Karpas-422 (cell line): ENCODE data around the gene CMTM8. TPM values are rescaled to one million over a fixed set of nuclear protein-coding genes. Genes with fewer than 3 reads are reported as not detected.
A peak's percentile ranks its signal among the peaks of the same experiment; 100 is the strongest.

Experiments
- DNase-seq: peaks from one replicate; pipeline ENCODE4 v3.0.0-alpha.2; 2015
- H2AFZ ChIP-seq: fragments of 200-600 bp; sonication (generic); 2 replicates; pipeline ENCODE4 v1.6.1; 2014; ENCODE audit warnings: antibody characterized with exemption, low read length, mixed read lengths
- H3K27ac ChIP-seq: fragments of 200-600 bp; sonication (generic); 2 replicates; pipeline ENCODE4 v1.5.1; 2014; ENCODE audit warnings: mild to moderate bottlenecking, low read length, moderate library complexity
- H3K27me3 ChIP-seq: fragments of 200-600 bp; sonication (generic); 2 replicates; pipeline ENCODE4 v1.6.1; 2014; ENCODE audit warnings: low read length, mixed read lengths
- H3K36me3 ChIP-seq: fragments of 200-600 bp; sonication (generic); 2 replicates; pipeline ENCODE4 v1.6.1; 2014; ENCODE audit warnings: low read length, mixed read lengths; ENCODE audit not compliant: insufficient read depth
- H3K4me1 ChIP-seq: fragments of 200-600 bp; sonication (generic); 2 replicates; pipeline ENCODE4 v1.6.1; 2014; ENCODE audit warnings: mild to moderate bottlenecking, low read length, mixed read lengths
- H3K4me2 ChIP-seq: fragments of 200-600 bp; sonication (generic); 2 replicates; pipeline ENCODE4 v1.6.1; 2014; ENCODE audit warnings: low read length, low read depth, mild to moderate bottlenecking; ENCODE audit not compliant: poor library complexity, severe bottlenecking
- H3K4me3 ChIP-seq: fragments of 200-600 bp; sonication (generic); 2 replicates; pipeline ENCODE4 v1.5.1; 2014; ENCODE audit warnings: mild to moderate bottlenecking, antibody characterized with exemption, low read length, mixed read lengths
- H3K79me2 ChIP-seq: fragments of 200-600 bp; sonication (generic); 2 replicates; pipeline ENCODE4 v1.6.1; 2014; ENCODE audit warnings: mild to moderate bottlenecking, low read length, mixed read lengths
- H3K9ac ChIP-seq: fragments of 200-600 bp; sonication (generic); 2 replicates; pipeline ENCODE4 v1.6.0; 2014; ENCODE audit warnings: low read length
- H3K9me2 ChIP-seq: fragments of 200-600 bp; sonication (generic), shearing (Covaris generic); replicated peaks from 2 replicates; pipeline ENCODE4 v1.6.0; 2014; ENCODE audit warnings: mild to moderate bottlenecking, low read length, moderate library complexity; ENCODE audit not compliant: insufficient read depth
- H3K9me3 ChIP-seq: fragments of 300-700, 200-600 bp; sonication (generic); 2 replicates; pipeline ENCODE4 v1.6.1; 2014; ENCODE audit warnings: low read length, mixed read lengths
- H4K20me1 ChIP-seq: fragments of 200-600 bp; sonication (generic); 2 replicates; pipeline ENCODE4 v1.6.1; 2014; ENCODE audit warnings: mild to moderate bottlenecking, antibody characterized with exemption, low read length, low read depth; ENCODE audit not compliant: insufficient read depth
- total RNA-seq: library from RNA; depleted of rRNA; stranded (reverse); fragments of >200 nt; shearing (Covaris generic); gene quantifications from 2 replicates; pipeline ENCODE4 v1.2.3, GENCODE V29; 2014; ENCODE audit warnings: low replicate concordance

The CMTM8 gene
- total RNA-seq, 1 experiment from 2014 or later, result 0.19 TPM

GRCh38 chr3:32326795-32327194 is 88.3 kb downstream of the CMTM8 start:
- no peak overlapping the region for H2AFZ ChIP-seq
- no peak for DNase-seq
- peaks cover 18% of the 10 kb centered on the region for H3K4me1 ChIP-seq

GRCh38 chr3:32334675-32335074 is 96.2 kb downstream of the CMTM8 start:
- Histone ChIP-seq H3K9me2 (no peaks in the 10 kb centered on the region), H3K4me1 (peaks cover 10% of the 10 kb centered on the region), H3K27me3 (no peaks in the 10 kb centered on the region), H3K27ac (no peak overlapping the region), H3K9me3 (no peaks in the 10 kb centered on the region), H3K9ac (no peak overlapping the region), H3K79me2 (no peaks in the 10 kb centered on the region), H4K20me1 (peaks cover 5% of the 10 kb centered on the region; the same call in 1 of the 2 replicates), H3K36me3 (no peaks in the 10 kb centered on the region), H3K4me3 (0 out of 2 replicates have a peak overlapping the region, but pooled peaks have one; percentile 35), H3K4me2 (peak overlapping the region; percentile 46), H2AFZ (no peak overlapping the region)
- peak; percentile 77 for DNase-seq

More at GRCh38 chr3:32326795-32327194, 88.3 kb downstream of the CMTM8 start:
- Histone ChIP-seq H3K79me2 (no peaks in the 10 kb centered on the region), H3K27me3 (no peaks in the 10 kb centered on the region), H3K4me3 (no peak overlapping the region), H4K20me1 (no peaks in the 10 kb centered on the region), H3K4me2 (no peak overlapping the region), H3K9ac (no peak overlapping the region), H3K9me2 (no peaks in the 10 kb centered on the region), H3K9me3 (no peaks in the 10 kb centered on the region), H3K27ac (no peak overlapping the region), H3K36me3 (no peaks in the 10 kb centered on the region)

GRCh38 chr3:32335365-32336112 is 97.1 kb downstream of the CMTM8 start:
- H3K9ac ChIP-seq, result no peak overlapping the region
- H3K4me1 ChIP-seq, result peaks cover 10% of the 10 kb centered on the region
- no peak for DNase-seq
- H3K79me2 ChIP-seq, result no peaks in the 10 kb centered on the region
- no peak overlapping the region for H3K4me3 ChIP-seq
- peaks cover 5% of the 10 kb centered on the region; the same call in 1 of the 2 replicates for H4K20me1 ChIP-seq
- H3K4me2 ChIP-seq, result no peak overlapping the region
- no peaks in the 10 kb centered on the region for H3K9me3 ChIP-seq
- no peaks in the 10 kb centered on the region for H3K9me2 ChIP-seq
- H3K27me3 ChIP-seq, result no peaks in the 10 kb centered on the region
- H3K36me3 ChIP-seq, result no peaks in the 10 kb centered on the region
- H3K27ac ChIP-seq, result no peak overlapping the region
- H2AFZ ChIP-seq, result no peak overlapping the region

DNA sequence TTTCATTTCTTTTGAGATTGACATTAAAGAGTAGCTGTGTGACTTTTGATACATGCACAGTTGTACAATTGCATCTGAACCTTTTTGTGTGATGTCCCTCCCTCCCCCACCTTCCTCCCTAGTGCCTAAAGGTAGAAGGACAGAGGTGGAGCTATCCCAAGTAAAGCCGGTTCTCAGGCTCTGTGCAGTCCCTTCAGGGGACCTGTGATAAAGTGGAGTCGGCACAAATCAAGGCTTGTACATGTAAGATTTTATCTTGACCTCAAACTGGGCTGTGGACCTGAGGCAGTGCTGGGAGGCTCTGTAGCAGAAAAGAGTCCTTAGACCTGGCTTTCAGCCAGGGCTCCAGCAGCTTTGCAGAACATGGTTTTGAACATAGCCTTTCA is 97.6 kb downstream of the CMTM8 start:
- H3K36me3 ChIP-seq, result no peaks in the 10 kb centered on the region
- H3K79me2 ChIP-seq, result no peaks in the 10 kb centered on the region
- H3K27me3 ChIP-seq, result no peaks in the 10 kb centered on the region
- H3K9me2 ChIP-seq, result no peaks in the 10 kb centered on the region
- no peak overlapping the region for H3K27ac ChIP-seq
- no peak overlapping the region for H3K4me2 ChIP-seq
- no peak overlapping the region for H3K9ac ChIP-seq
- H3K9me3 ChIP-seq, result no peaks in the 10 kb centered on the region
- H3K4me1 ChIP-seq, result peaks cover 10% of the 10 kb centered on the region
- H3K4me3 ChIP-seq, result no peak overlapping the region
- peaks cover 5% of the 10 kb centered on the region; the same call in 1 of the 2 replicates for H4K20me1 ChIP-seq
- DNase-seq, result no peak
- H2AFZ ChIP-seq, result no peak overlapping the region

GRCh38 chr3:32337505-32337904 is 99.0 kb downstream of the CMTM8 start:
- no peaks in the 10 kb centered on the region for H3K79me2 ChIP-seq
- no peaks in the 10 kb centered on the region for H3K27me3 ChIP-seq
- H3K4me3 ChIP-seq, result no peak overlapping the region
- DNase-seq, result no peak
- peaks cover 5% of the 10 kb centered on the region; the same call in 1 of the 2 replicates for H4K20me1 ChIP-seq
- no peaks in the 10 kb centered on the region for H3K9me3 ChIP-seq
- H3K36me3 ChIP-seq, result no peaks in the 10 kb centered on the region
- no peak overlapping the region for H3K4me2 ChIP-seq
- H3K9me2 ChIP-seq, result no peaks in the 10 kb centered on the region
- no peak overlapping the region for H3K9ac ChIP-seq
- H2AFZ ChIP-seq, result no peak overlapping the region
- no peak overlapping the region for H3K27ac ChIP-seq
- peaks cover 7% of the 10 kb centered on the region for H3K4me1 ChIP-seq

DNA sequence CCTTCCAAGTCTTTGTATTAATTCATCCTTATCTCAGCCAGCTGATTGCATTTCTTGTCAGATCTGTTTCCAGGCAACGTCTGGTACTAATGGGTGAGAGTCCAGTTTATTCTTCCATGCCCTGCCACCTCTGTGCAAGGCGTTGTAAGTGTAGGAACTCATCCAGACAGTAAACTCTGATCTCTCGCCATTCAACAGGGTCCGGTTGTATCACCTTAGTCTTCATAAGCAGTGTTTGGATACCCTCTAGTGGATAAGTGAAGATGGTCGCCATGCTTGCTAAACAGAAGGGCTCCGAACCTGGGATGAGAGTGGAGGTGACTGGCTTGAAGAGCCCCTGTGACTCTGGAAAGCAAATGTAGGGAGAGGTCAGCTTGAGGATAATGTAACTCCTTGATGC is 101.6 kb downstream of the CMTM8 start:
- H3K27ac ChIP-seq, result no peak overlapping the region
- H3K4me1 ChIP-seq, result no peaks in the 10 kb centered on the region
- H3K36me3 ChIP-seq, result no peaks in the 10 kb centered on the region
- H4K20me1 ChIP-seq, result peaks cover 5% of the 10 kb centered on the region; the same call in 1 of the 2 replicates
- H3K4me2 ChIP-seq, result no peak overlapping the region
- H3K27me3 ChIP-seq, result no peaks in the 10 kb centered on the region
- peak; percentile 78 for DNase-seq
- H3K9me2 ChIP-seq, result no peaks in the 10 kb centered on the region
- H3K4me3 ChIP-seq, result no peak overlapping the region
- no peaks in the 10 kb centered on the region for H3K79me2 ChIP-seq
- no peak overlapping the region for H3K9ac ChIP-seq
- no peak overlapping the region for H2AFZ ChIP-seq
- no peaks in the 10 kb centered on the region for H3K9me3 ChIP-seq

DNA sequence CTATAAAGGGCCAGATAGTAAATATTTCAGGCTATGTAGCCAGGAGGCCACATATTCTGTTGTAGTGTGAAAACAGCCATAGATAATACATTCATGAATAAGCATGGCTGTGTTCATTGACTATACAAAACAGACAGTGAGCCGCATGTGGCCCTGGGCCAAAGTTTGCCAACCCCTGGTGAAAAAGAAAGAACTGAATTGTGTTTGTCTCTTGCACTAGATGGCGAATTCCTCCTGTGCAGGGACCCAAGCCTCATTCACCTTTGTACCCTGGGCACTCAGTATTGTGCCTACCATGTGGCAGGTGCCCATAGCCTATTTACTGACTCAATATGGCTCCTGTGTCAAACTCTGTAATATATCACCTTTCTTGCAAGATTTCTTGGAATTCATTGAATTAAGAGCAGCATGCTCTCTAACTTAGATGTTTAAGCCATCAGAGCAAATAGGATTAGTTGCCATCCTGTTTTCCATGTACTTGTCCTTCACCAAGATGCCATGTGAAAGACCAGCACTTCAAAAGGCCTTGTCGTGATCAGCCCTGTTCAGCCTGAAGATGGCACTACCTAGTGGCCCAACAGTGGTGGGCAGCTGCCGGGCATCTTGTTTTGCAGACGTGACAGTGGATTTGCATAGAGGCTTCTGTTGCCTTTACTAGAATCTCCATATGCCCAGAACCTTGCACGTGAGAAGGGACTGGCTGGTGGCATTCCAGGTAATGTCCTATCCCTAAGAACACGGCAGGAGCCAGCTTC is 102.3 kb downstream of the CMTM8 start:
- H3K36me3 ChIP-seq, result no peaks in the 10 kb centered on the region
- no peaks in the 10 kb centered on the region for H3K9me3 ChIP-seq
- no peaks in the 10 kb centered on the region for H3K9me2 ChIP-seq
- no peak overlapping the region for H3K9ac ChIP-seq
- H3K4me3 ChIP-seq, result no peak overlapping the region
- no peak overlapping the region for H2AFZ ChIP-seq
- no peak overlapping the region for H3K27ac ChIP-seq
- no peak for DNase-seq
- no peaks in the 10 kb centered on the region for H3K27me3 ChIP-seq
- no peak overlapping the region for H3K4me2 ChIP-seq
- no peaks in the 10 kb centered on the region for H3K79me2 ChIP-seq
- peaks cover 5% of the 10 kb centered on the region; the same call in 1 of the 2 replicates for H4K20me1 ChIP-seq
- H3K4me1 ChIP-seq, result no peaks in the 10 kb centered on the region

GRCh38 chr3:32347343-32348125 is 109.1 kb downstream of the CMTM8 start:
- H3K4me2 ChIP-seq, result no peak overlapping the region
- H3K4me1 ChIP-seq, result no peaks in the 10 kb centered on the region

More at GRCh38 chr3:32347343-32348125, 109.1 kb downstream of the CMTM8 start:
- Histone ChIP-seq H4K20me1 (0 out of 2 replicates have a peak, but pooled peaks cover 3% of the 10 kb centered on the region), H3K4me3 (no peak overlapping the region), H3K79me2 (no peaks in the 10 kb centered on the region), H3K9ac (no peak overlapping the region), H3K36me3 (no peaks in the 10 kb centered on the region), H3K27me3 (no peaks in the 10 kb centered on the region), H3K9me2 (no peaks in the 10 kb centered on the region), H3K27ac (no peak overlapping the region), H2AFZ (no peak overlapping the region), H3K9me3 (no peaks in the 10 kb centered on the region)
- DNase-seq, result no peak
